GM21619 (cell line): ENCODE measurements around the gene HBD.

Experiments
- ATAC-seq: cut with Tn5 transposase; IDR thresholded peaks from one replicate; pipeline ENCODE4 v1.9.1; 2021; ENCODE audit not compliant: unreplicated experiment

Gene HBD

DNA sequence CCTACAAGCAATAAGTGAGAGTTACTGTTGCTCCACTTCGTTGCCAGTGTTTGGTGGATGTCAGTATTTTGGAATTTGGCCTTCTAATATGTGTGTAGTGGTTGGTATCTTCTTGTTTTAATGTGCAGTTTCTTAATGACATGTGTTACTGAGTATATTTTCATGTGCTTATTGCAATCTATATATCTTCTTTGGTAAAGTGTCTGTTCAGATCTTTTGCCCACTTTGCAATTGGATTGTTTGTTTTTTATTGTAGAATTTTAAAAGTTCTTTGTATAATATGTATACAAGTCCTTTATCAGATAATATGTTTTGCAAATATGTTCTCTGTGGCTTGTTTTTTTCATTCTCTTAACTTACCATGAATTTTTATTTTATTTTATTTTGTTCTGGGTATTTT, 41.5 kb downstream of the HBD start:
- ATAC-seq, result no peak

DNA sequence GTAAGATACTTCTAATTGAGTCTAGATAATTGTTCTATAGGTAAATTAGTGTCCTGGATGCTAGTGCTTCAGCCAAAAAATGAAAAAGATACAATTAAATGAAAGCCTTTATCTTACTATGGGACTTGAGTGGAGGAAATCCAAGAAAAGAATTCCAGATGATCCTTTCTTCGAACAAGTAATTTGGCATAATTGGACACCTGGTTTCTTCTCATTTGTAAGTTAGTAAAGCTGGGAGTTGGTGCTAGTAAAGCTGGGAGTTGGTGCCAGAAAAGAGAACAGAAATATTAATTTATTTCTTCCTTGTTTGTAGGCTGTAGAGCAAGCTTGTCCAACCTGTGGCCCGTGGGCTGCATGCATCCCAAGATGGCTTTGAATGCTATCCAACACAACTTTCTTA, 46.1 kb downstream of the HBD start:
- no peak for ATAC-seq
